ENCODE measurements around the gene WDR82.

WDR82 gene

GRCh38 chr3:52229656-52230055, 48.8 kb downstream of the WDR82 start:
- peaks cover 15% of the 10 kb centered on the region for H4K20me1 ChIP-seq (ENCODE audit: insufficient read depth, low read length, poor library complexity, severe bottlenecking)
- no peak overlapping the region for H3K4me2 ChIP-seq (ENCODE audit: low read depth, low read length, poor library complexity, severe bottlenecking)
- TF ChIP-seq CTCF (conservative IDR thresholded peaks at IDR 0.05; ENCODE audit: low read length) (no peak), EZH2phosphoT487 (IDR thresholded peaks at IDR 0.05; ENCODE audit: borderline replicate concordance) (no peak)
- no peaks in the 10 kb centered on the region for H3K9me2 ChIP-seq (replicated peaks; ENCODE audit: low read depth, low read length)
- no peak overlapping the region for H3K4me3 ChIP-seq (ENCODE audit: low read length, poor library complexity, severe bottlenecking)
- no peaks in the 10 kb centered on the region for H3K27me3 ChIP-seq (ENCODE audit: insufficient read depth, low read length, poor library complexity, severe bottlenecking)
- H2AFZ ChIP-seq (ENCODE audit: low read length) = no peak overlapping the region
- peaks cover 10% of the 10 kb centered on the region; the same call in 1 of the 2 replicates for H3K79me2 ChIP-seq (ENCODE audit: insufficient read depth, low read length)
- H3K9me3 ChIP-seq (ENCODE audit: insufficient read depth, low read depth, low read length) = no peaks in the 10 kb centered on the region
- no peaks in the 10 kb centered on the region for H3K4me1 ChIP-seq (ENCODE audit: insufficient read depth, low read length, poor library complexity, severe bottlenecking)
- H3K36me3 ChIP-seq (ENCODE audit: insufficient read depth, low read length) = peaks cover 29% of the 10 kb centered on the region; the same call in 1 of the 2 replicates
- no peak overlapping the region for H3K9ac ChIP-seq (ENCODE audit: low read depth, low read length, poor library complexity, severe bottlenecking)
- H3F3A ChIP-seq (ENCODE audit: low read depth) = no peaks in the 10 kb centered on the region

- Histone ChIP-seq H3K9me2 (replicated peaks; ENCODE audit: low read depth, low read length) (no peaks in the 10 kb centered on the region), H3F3A (ENCODE audit: low read depth) (no peaks in the 10 kb centered on the region), H4K20me1 (ENCODE audit: insufficient read depth, low read length, poor library complexity, severe bottlenecking) (peaks cover 15% of the 10 kb centered on the region), H3K4me3 (ENCODE audit: low read length, poor library complexity, severe bottlenecking) (no peak overlapping the region), H3K27me3 (ENCODE audit: insufficient read depth, low read length, poor library complexity, severe bottlenecking) (no peaks in the 10 kb centered on the region), H3K79me2 (ENCODE audit: insufficient read depth, low read length) (peaks cover 9% of the 10 kb centered on the region; the same call in 1 of the 2 replicates), H3K9me3 (ENCODE audit: insufficient read depth, low read depth, low read length) (no peaks in the 10 kb centered on the region), H3K9ac (ENCODE audit: low read depth, low read length, poor library complexity, severe bottlenecking) (no peak overlapping the region), H2AFZ (ENCODE audit: low read length) (no peak overlapping the region), H3K36me3 (ENCODE audit: insufficient read depth, low read length) (peaks cover 29% of the 10 kb centered on the region; the same call in 1 of the 2 replicates), H3K4me2 (ENCODE audit: low read depth, low read length, poor library complexity, severe bottlenecking) (no peak overlapping the region), H3K4me1 (ENCODE audit: insufficient read depth, low read length, poor library complexity, severe bottlenecking) (no peaks in the 10 kb centered on the region)
- TF ChIP-seq CTCF (conservative IDR thresholded peaks at IDR 0.05; ENCODE audit: low read length) = no peak
- TF ChIP-seq EZH2phosphoT487 (IDR thresholded peaks at IDR 0.05; ENCODE audit: borderline replicate concordance) = no peak
Observed at GRCh38 chr3:52228751-52229291, 49.6 kb downstream of the WDR82 start.

GRCh38 chr3:52228266-52228665, 50.2 kb downstream of the WDR82 start:
- no peak for TF ChIP-seq CTCF (conservative IDR thresholded peaks at IDR 0.05; ENCODE audit: low read length)
- no peak for TF ChIP-seq EZH2phosphoT487 (IDR thresholded peaks at IDR 0.05; ENCODE audit: borderline replicate concordance)
- Histone ChIP-seq H3K4me2 (ENCODE audit: low read depth, low read length, poor library complexity, severe bottlenecking) (no peak overlapping the region), H3K4me1 (ENCODE audit: insufficient read depth, low read length, poor library complexity, severe bottlenecking) (peaks cover 5% of the 10 kb centered on the region), H3K9me2 (replicated peaks; ENCODE audit: low read depth, low read length) (no peaks in the 10 kb centered on the region), H3K36me3 (ENCODE audit: insufficient read depth, low read length) (peaks cover 29% of the 10 kb centered on the region; the same call in 1 of the 2 replicates), H3K9me3 (ENCODE audit: insufficient read depth, low read depth, low read length) (no peaks in the 10 kb centered on the region), H4K20me1 (ENCODE audit: insufficient read depth, low read length, poor library complexity, severe bottlenecking) (peaks cover 15% of the 10 kb centered on the region), H3K9ac (ENCODE audit: low read depth, low read length, poor library complexity, severe bottlenecking) (no peak overlapping the region), H3K4me3 (ENCODE audit: low read length, poor library complexity, severe bottlenecking) (no peak overlapping the region), H3K27me3 (ENCODE audit: insufficient read depth, low read length, poor library complexity, severe bottlenecking) (no peaks in the 10 kb centered on the region), H3F3A (ENCODE audit: low read depth) (no peaks in the 10 kb centered on the region), H2AFZ (ENCODE audit: low read length) (no peak overlapping the region), H3K79me2 (ENCODE audit: insufficient read depth, low read length) (peaks cover 15% of the 10 kb centered on the region; the same call in 1 of the 2 replicates)
